Lung (tissue), 12 donors: ENCODE results near the gene TRIM14. TPM values are rescaled to one million over a fixed set of nuclear protein-coding genes. Genes with fewer than 3 reads are reported as not detected.

Experiments used
- ATAC-seq: fragments of 200-7000 bp; cut with Tn5 transposase; one replicate; pipeline ENCODE4 v1.9.1; 2020; ENCODE audit warnings: moderate number of reproducible peaks; ENCODE audit not compliant: insufficient read depth, low FRiP score
- DNase-seq, 3 donors: peaks; one replicate each; pipeline ENCODE4 v3.0.0-alpha.2; 2013 to 2017
- H3K27ac ChIP-seq, 2 donors: one replicate each; pipeline ENCODE4 v1.5.1; 2013; ENCODE audit warnings: mild to moderate bottlenecking in 2 of 2, moderate library complexity in 2 of 2, control low read depth in 1 of 2, inconsistent platforms in 1 of 2, low read depth in 1 of 2, low read length in 1 of 2
- H3K27me3 ChIP-seq, 3 donors: one replicate each; pipeline ENCODE4 v1.5.1; 2013; ENCODE audit warnings: low read length in 2 of 3; ENCODE audit not compliant: control insufficient read depth in 3 of 3, insufficient read depth in 3 of 3
- H3K36me3 ChIP-seq, 4 donors: one replicate each; pipeline ENCODE4 v1.5.1; 2013; ENCODE audit warnings: low read length in 4 of 4, mild to moderate bottlenecking in 1 of 4, moderate library complexity in 1 of 4; ENCODE audit not compliant: control insufficient read depth in 4 of 4, insufficient read depth in 4 of 4
- H3K4me1 ChIP-seq, 5 donors: one replicate each; pipeline ENCODE4 v1.5.1; 2013; ENCODE audit warnings: low read length in 5 of 5, mild to moderate bottlenecking in 2 of 5, moderate library complexity in 1 of 5; ENCODE audit not compliant: control insufficient read depth in 5 of 5, insufficient read depth in 5 of 5
- H3K4me3 ChIP-seq: one replicate; pipeline ENCODE4 v1.5.1; 2013; ENCODE audit warnings: mild to moderate bottlenecking, control low read depth, moderate library complexity
- H3K9ac ChIP-seq, 2 donors: one replicate each; pipeline ENCODE4 v1.5.1; 2013; ENCODE audit warnings: low read length in 2 of 2, control low read depth in 1 of 2; ENCODE audit not compliant: insufficient read depth in 1 of 2
- H3K9me3 ChIP-seq, 4 donors: one replicate each; pipeline ENCODE4 v1.5.1; 2013; ENCODE audit warnings: low read length in 3 of 4, mild to moderate bottlenecking in 1 of 4, moderate library complexity in 1 of 4; ENCODE audit not compliant: control insufficient read depth in 4 of 4, insufficient read depth in 3 of 4
- WGBS, 2 donors: extraction: QIAGEN DNeasy Blood & Tissue Kit; methylation state at CpG; one replicate each; pipeline ENCODE4 v1.1.7; 2013; 5-methylcytosine and 5-hydroxymethylcytosine counted together
- polyA plus RNA-seq, 2 donors: library from polyadenylated mRNA; stranded (reverse); fragments of 200-250 nt; gene quantifications; one replicate each; pipeline ENCODE4 v1.2.1, GENCODE V29; 2013
- total RNA-seq, 2 donors: library from RNA; depleted of rRNA in 1 of 2; stranded (reverse); fragments of >200 nt in 1 of 2; gene quantifications; one replicate each; pipeline ENCODE4 v1.2.1, GENCODE V29; 2014 to 2021
- TF ChIP-seq, protein P1 (sequence below): IDR thresholded peaks from 2 replicates; pipeline ENCODE4 v1.5.1; 2012; ENCODE audit warnings: mild to moderate bottlenecking; ENCODE audit errors: control extremely low read depth, extremely low read depth
- donor health status: control.
- donor health status: control.
- donor health status: Bipolar disorder and iron deficiency.
- donor health status: healthy.
- donor health status: DM: yes; HTN: yes; CAD: no.

TRIM14 gene
- total and polyA plus RNA-seq, 4 donors = 5.0 to 42.7 (median 12.1) TPM

DNA sequence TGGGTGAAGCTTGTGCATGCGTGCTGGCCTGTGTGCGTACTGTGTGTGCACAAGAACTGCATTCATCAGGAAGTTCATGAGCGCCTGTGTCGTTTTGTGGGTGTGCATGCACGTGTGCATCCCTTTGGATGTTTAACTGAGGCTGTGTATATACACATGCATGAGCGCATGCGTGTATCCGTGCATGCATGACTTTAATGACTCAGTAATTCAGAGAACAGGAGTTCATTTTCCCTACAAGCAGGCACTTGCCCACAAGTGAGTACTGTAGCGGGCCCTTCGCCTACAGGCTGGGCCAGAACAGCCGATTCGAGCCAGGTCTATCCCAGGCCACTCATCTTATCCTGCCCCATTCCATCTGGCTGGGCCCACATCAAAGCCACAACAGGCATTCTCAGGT is 43.6 kb upstream of the TRIM14 start:
- no peak for ATAC-seq
- Histone ChIP-seq H3K36me3 (no peaks in the 10 kb centered on the region), H3K27me3 (no peaks in the 10 kb centered on the region), H3K4me1 (peaks cover 0 to 5% (median 0%) of the 10 kb centered on the region in 5 donors), H3K4me3 (no peak overlapping the region), H3K27ac (no peak overlapping the region), H3K9ac (no peak overlapping the region), H3K9me3 (no peaks in the 10 kb centered on the region)
- DNase-seq = no peak
- WGBS, 2 donors = 92 to 93% methylated on average over 12 of the region's 12 CpGs
- TF ChIP-seq, protein P1, sequence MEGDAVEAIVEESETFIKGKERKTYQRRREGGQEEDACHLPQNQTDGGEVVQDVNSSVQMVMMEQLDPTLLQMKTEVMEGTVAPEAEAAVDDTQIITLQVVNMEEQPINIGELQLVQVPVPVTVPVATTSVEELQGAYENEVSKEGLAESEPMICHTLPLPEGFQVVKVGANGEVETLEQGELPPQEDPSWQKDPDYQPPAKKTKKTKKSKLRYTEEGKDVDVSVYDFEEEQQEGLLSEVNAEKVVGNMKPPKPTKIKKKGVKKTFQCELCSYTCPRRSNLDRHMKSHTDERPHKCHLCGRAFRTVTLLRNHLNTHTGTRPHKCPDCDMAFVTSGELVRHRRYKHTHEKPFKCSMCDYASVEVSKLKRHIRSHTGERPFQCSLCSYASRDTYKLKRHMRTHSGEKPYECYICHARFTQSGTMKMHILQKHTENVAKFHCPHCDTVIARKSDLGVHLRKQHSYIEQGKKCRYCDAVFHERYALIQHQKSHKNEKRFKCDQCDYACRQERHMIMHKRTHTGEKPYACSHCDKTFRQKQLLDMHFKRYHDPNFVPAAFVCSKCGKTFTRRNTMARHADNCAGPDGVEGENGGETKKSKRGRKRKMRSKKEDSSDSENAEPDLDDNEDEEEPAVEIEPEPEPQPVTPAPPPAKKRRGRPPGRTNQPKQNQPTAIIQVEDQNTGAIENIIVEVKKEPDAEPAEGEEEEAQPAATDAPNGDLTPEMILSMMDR = no peak

DNA sequence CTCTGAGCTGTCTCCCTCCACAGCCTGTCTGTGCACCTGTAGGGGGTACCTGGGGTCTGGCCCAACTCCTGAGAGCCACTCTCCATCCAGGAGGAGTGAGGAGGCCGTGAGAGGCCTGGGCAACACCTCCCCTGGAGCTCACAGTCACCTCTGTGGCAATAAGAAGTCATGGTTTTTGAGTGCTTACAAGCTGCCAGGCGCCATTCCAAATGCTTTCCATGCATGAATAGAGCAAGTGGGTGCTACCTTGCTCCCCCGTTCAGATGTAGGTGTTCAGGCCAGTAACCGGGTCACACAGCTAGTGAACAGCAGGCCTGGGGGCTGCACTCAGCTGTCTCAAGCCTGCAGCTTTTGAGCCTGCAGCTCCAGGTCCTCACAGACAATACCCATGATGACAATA is 42.8 kb upstream of the TRIM14 start:
- no peak overlapping the region for H3K27ac ChIP-seq
- H3K36me3 ChIP-seq = no peaks in the 10 kb centered on the region
- no peak overlapping the region for H3K9ac ChIP-seq
- TF ChIP-seq, protein P1 = no peak
- ATAC-seq = no peak
- peaks cover 0 to 5% (median 0%) of the 10 kb centered on the region in 5 donors for H3K4me1 ChIP-seq
- H3K9me3 ChIP-seq = no peaks in the 10 kb centered on the region
- 67 to 88% methylated on average over 4 of the region's 4 CpGs for WGBS, 2 donors
- no peak for DNase-seq
- H3K4me3 ChIP-seq = no peak overlapping the region
- no peaks in the 10 kb centered on the region for H3K27me3 ChIP-seq

DNA sequence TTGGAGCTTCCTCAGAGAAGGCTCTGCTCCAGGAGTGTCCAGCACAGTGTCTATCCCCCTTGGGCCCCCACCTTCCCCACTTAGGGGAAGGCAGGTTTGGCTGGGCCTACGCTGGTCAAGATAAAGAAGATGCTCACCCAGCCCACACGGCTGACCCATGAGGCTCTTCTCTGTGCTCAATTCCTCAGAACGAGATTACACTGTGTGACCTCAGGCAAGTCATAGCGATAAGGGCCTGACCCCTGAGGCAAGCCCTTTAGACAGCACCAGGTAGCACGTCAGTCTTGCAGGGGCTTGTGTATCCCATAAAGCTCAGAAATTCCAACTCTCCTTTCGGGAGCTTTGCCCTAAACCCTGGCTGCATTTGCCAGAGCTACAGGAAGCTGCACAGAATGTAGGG is 40.8 kb upstream of the TRIM14 start:
- 63 to 80% methylated on average over 6 of the region's 6 CpGs for WGBS, 2 donors
- no peak for DNase-seq
- no peak for ATAC-seq

DNA sequence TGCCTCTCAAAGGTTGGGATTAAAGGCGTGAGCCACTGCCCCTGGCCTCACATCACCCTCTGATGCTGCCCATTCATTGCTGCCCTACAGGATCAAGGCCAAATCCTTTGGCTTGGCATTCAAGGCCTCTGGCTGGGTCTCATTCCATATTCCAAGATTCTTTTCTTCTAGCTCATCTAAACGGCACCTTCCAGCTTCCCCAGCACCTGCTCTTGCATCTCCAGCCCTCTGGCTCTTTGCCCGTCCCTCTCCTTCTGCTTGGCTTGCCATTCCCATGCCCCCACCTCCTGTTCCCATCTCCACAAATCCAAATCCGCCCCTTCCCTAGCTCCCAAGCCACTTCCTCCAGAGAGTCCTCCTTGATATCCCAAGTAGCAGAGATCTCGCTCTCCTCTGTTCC is 40.3 kb upstream of the TRIM14 start:
- H3K36me3 ChIP-seq = no peaks in the 10 kb centered on the region
- ATAC-seq (no peak), DNase-seq (no peak)
- no peaks in the 10 kb centered on the region for H3K9me3 ChIP-seq
- no peak overlapping the region for H3K9ac ChIP-seq
- 92% methylated on average over 5 of the region's 5 CpGs for WGBS, 2 donors
- H3K27me3 ChIP-seq = no peaks in the 10 kb centered on the region
- H3K4me3 ChIP-seq = no peak overlapping the region
- TF ChIP-seq, protein P1 = no peak
- H3K4me1 ChIP-seq = peaks cover 0 to 5% (median 0%) of the 10 kb centered on the region in 5 donors
- H3K27ac ChIP-seq = no peak overlapping the region

More for the DNA sequence above, 40.8 kb upstream of the TRIM14 start:
- Histone ChIP-seq H3K27me3 (no peaks in the 10 kb centered on the region), H3K9ac (no peak overlapping the region), H3K4me1 (peaks cover 0 to 5% (median 0%) of the 10 kb centered on the region in 5 donors), H3K9me3 (no peaks in the 10 kb centered on the region), H3K36me3 (no peaks in the 10 kb centered on the region), H3K27ac (no peak overlapping the region), H3K4me3 (no peak overlapping the region)
- TF ChIP-seq, protein P1 = no peak
